Measurements from ENCODE around the gene PLCH2. TPM values are rescaled to one million over a fixed set of nuclear protein-coding genes. Genes with fewer than 3 reads are reported as not detected.

Gene PLCH2
- total RNA-seq, 1 donor from 2014 or later: 0.16 TPM

DNA sequence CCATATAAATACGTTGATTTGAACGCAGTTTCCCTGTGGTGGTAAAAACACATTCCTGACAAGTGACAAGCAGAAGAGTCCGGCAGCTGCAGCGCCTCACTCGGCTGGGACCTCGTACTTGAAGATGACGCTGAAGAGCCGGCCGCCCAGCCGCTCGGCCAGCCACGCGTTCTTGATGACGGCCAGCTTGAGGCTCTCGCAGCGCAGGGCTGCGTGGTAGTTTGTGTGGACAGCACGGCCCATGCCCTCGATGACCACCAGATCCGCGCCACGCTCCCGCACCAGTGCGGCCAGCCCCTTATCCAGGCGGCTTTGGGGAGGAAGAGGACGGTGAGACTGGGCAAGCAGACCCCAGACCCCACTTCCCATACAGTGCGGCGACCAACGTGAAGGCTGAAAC is 32.7 kb downstream of the PLCH2 start:
- TF ChIP-seq, protein P1, sequence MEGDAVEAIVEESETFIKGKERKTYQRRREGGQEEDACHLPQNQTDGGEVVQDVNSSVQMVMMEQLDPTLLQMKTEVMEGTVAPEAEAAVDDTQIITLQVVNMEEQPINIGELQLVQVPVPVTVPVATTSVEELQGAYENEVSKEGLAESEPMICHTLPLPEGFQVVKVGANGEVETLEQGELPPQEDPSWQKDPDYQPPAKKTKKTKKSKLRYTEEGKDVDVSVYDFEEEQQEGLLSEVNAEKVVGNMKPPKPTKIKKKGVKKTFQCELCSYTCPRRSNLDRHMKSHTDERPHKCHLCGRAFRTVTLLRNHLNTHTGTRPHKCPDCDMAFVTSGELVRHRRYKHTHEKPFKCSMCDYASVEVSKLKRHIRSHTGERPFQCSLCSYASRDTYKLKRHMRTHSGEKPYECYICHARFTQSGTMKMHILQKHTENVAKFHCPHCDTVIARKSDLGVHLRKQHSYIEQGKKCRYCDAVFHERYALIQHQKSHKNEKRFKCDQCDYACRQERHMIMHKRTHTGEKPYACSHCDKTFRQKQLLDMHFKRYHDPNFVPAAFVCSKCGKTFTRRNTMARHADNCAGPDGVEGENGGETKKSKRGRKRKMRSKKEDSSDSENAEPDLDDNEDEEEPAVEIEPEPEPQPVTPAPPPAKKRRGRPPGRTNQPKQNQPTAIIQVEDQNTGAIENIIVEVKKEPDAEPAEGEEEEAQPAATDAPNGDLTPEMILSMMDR (IDR thresholded peaks at IDR 0.05; ENCODE audit: borderline replicate concordance): no peak
- Histone ChIP-seq H3K36me3 (peaks cover 61% of the 10 kb centered on the region), H3K27me3 (ENCODE audit: low read depth) (peaks cover 15% of the 10 kb centered on the region), H3K4me1 (peaks cover 28% of the 10 kb centered on the region), H3K4me3 (no peak overlapping the region), H3K9me3 (replicated peaks) (no peaks in the 10 kb centered on the region), H3K27ac (replicated peaks) (no peak overlapping the region)
- intact Hi-C loops (cut with micrococcal nuclease): no loop called here
- DNase-seq: no peak

DNA sequence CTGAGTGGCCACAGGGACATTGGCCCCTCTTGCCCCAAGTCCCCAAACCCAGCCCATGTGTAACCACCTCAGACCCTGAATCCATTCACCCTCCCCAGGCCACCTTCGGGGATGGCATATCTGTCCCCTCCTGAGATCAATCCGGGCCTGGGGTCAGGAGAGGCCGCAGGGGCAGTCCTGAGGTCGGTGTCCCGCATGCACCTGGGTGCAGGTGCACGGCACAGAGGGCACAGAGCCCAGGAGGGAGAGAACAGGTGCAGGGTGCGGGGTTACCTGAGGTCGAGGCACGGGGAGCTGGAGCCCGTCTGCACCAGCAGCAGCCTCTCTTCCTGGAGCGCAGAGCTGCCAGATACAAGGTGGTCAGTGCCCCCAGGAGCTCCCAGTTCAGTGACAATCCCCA is 33.5 kb downstream of the PLCH2 start:
- Histone ChIP-seq H3K4me3 (no peak overlapping the region), H3K9me3 (replicated peaks) (no peaks in the 10 kb centered on the region), H3K27me3 (ENCODE audit: low read depth) (peaks cover 7% of the 10 kb centered on the region), H3K36me3 (peaks cover 68% of the 10 kb centered on the region), H3K4me1 (peaks cover 25% of the 10 kb centered on the region), H3K27ac (replicated peaks) (no peak overlapping the region)
- TF ChIP-seq, protein P1 (IDR thresholded peaks at IDR 0.05; ENCODE audit: borderline replicate concordance): no peak
- no peak for DNase-seq
- intact Hi-C loops (cut with micrococcal nuclease): no loop called here

- Histone ChIP-seq H3K27ac (replicated peaks) (no peak overlapping the region), H3K4me3 (no peak overlapping the region), H3K9me3 (replicated peaks) (no peaks in the 10 kb centered on the region), H3K4me1 (peaks cover 16% of the 10 kb centered on the region), H3K36me3 (peaks cover 77% of the 10 kb centered on the region), H3K27me3 (ENCODE audit: low read depth) (no peaks in the 10 kb centered on the region)
- intact Hi-C loops (cut with micrococcal nuclease): no loop called here
- DNase-seq: no peak
- TF ChIP-seq, protein P1 (IDR thresholded peaks at IDR 0.05; ENCODE audit: borderline replicate concordance): no peak
Observed at GRCh38 chr1:2510366-2511155, 34.5 kb downstream of the PLCH2 start.

- no peaks in the 10 kb centered on the region for H3K9me3 ChIP-seq (replicated peaks)
- no peak overlapping the region for H3K4me3 ChIP-seq
- H3K27me3 ChIP-seq (ENCODE audit: low read depth): no peaks in the 10 kb centered on the region
- H3K4me1 ChIP-seq: no peaks in the 10 kb centered on the region
- H3K27ac ChIP-seq (replicated peaks): no peak overlapping the region
- TF ChIP-seq, protein P1 (IDR thresholded peaks at IDR 0.05; ENCODE audit: borderline replicate concordance): no peak
- H3K36me3 ChIP-seq: peaks cover 98% of the 10 kb centered on the region
- no peak for DNase-seq
- intact Hi-C loops (cut with micrococcal nuclease): no loop called here
Observed at GRCh38 chr1:2512862-2513421, 36.9 kb downstream of the PLCH2 start.

DNA sequence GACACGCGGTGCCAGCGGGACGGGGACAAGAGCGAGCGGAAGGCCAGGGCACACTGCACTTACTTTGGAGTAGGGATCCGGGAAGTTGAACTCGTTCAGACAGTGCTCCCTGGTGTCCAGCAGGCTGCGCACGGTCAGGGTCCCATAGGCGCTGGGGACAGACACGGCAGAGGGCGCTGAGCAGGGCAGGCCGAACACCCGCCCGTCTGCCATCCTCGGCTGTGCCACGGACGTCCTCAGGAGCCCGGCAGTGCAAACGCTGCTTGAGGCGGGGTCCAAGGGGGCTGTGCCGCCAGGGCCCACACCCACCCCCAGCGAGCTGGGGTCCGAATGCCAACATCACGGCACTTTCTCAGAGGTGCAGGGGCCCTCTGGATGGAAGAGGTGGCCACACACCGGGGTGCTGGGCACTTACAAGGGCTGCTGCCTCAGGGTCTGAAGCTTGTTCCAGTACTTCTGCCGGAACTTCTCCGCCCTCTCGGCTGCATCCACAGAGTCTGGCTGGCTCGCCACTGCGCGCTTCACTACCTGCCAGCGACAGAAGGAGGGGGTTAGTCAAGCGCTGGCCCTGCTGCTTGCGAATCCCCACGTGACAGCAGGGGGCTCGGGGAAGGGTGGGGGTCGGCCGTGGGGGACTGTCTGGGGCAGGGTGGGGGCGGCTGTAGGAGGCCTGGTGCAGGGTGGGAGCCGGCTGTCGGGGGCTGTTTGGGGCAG is 38.0 kb downstream of the PLCH2 start:
- peaks cover 98% of the 10 kb centered on the region for H3K36me3 ChIP-seq
- TF ChIP-seq, protein P1 (IDR thresholded peaks at IDR 0.05; ENCODE audit: borderline replicate concordance): no peak
- no peaks in the 10 kb centered on the region for H3K9me3 ChIP-seq (replicated peaks)
- no peaks in the 10 kb centered on the region for H3K4me1 ChIP-seq
- no peak overlapping the region for H3K4me3 ChIP-seq
- DNase-seq: no peak
- intact Hi-C loops (cut with micrococcal nuclease): no loop called here
- H3K27ac ChIP-seq (replicated peaks): no peak overlapping the region
- H3K27me3 ChIP-seq (ENCODE audit: low read depth): no peaks in the 10 kb centered on the region

All from left ventricle myocardium inferior (tissue), 1 donor.